Natural killer cell treated with Interleukin-12 subunit alpha and Interleukin-12 subunit beta and Interleukin-15 and Interleukin-18, amount 100 ng/mL, for 72 hours (primary cell): ENCODE measurements around the gene MRPS27. TPM values are rescaled to one million over a fixed set of nuclear protein-coding genes. Genes with fewer than 3 reads are reported as not detected.

Source experiments
- ATAC-seq, 2 donors: fragments of 150-1000 bp; cut with Tn5 transposase in 1 of 2; sonication (Bioruptor Pico), chemical (Tn5 transposase) in 1 of 2; 2 replicates each; pipeline ENCODE4 v1.10.0; 2021
- DNase-seq: peaks from one replicate; pipeline ENCODE4 v3.0.0; 2022; ENCODE audit warnings: low spot score
- H3K27ac Mint-ChIP-seq, 2 donors: 1 replicate in 1 of 2; 2 replicates in 1 of 2; pipeline ENCODE4 v1.8.0; 2022; ENCODE audit warnings: mixed read lengths in 2 of 2, mild to moderate bottlenecking in 1 of 2, moderate library complexity in 1 of 2
- H3K27me3 Mint-ChIP-seq, 2 donors: 1 replicate in 1 of 2; 2 replicates in 1 of 2; pipeline ENCODE4 v1.8.0; 2022; ENCODE audit warnings: mixed read lengths in 2 of 2
- H3K36me3 Mint-ChIP-seq: one replicate; pipeline ENCODE4 v1.8.0; 2022; ENCODE audit warnings: mixed read lengths
- H3K4me1 Mint-ChIP-seq, 2 donors: 1 replicate in 1 of 2; 2 replicates in 1 of 2; pipeline ENCODE4 v1.8.0; 2022; ENCODE audit warnings: low read depth in 2 of 2, mixed read lengths in 2 of 2, mild to moderate bottlenecking in 1 of 2
- H3K4me3 Mint-ChIP-seq: one replicate; pipeline ENCODE4 v1.8.0; 2022; ENCODE audit warnings: mixed read lengths
- H3K9me3 Mint-ChIP-seq: 2 replicates; pipeline ENCODE4 v1.8.0; 2022; ENCODE audit warnings: mixed read lengths
- total RNA-seq, 2 donors: library from RNA; stranded (reverse); gene quantifications; one replicate each; pipeline ENCODE4 v1.2.3, GENCODE V29; 2022

The MRPS27 gene
- total RNA-seq, 2 donors from 2014 or later, result 43.1 to 61.0 TPM

DNA sequence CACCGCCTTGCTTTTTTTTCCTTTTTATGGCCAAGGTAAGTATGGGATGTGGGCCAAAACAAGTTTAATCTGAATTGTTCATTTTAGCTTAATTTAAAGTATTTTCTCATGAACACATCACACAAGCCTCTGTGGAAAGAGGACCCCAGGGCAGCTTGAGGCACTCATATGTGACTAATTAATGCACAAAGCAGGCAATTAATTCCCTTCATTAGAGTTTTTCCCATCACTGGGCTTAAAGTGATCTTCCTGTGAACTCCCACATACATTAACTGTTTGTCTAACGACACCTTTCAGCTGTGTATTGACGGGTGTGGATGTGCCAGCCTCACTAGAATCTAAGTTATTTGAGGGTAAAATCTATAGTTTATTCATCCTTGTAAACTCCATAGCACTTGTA, 103.3 kb downstream of the MRPS27 start:
- no peaks in the 10 kb centered on the region for H3K27me3 Mint-ChIP-seq
- H3K27ac Mint-ChIP-seq, result no peak overlapping the region
- no peaks in the 10 kb centered on the region for H3K4me1 Mint-ChIP-seq
- no peak for ATAC-seq
- H3K4me3 Mint-ChIP-seq, result no peak overlapping the region
- peaks cover 32% of the 10 kb centered on the region for H3K36me3 Mint-ChIP-seq
- H3K9me3 Mint-ChIP-seq, result no peaks in the 10 kb centered on the region
- DNase-seq, result no peak

DNA sequence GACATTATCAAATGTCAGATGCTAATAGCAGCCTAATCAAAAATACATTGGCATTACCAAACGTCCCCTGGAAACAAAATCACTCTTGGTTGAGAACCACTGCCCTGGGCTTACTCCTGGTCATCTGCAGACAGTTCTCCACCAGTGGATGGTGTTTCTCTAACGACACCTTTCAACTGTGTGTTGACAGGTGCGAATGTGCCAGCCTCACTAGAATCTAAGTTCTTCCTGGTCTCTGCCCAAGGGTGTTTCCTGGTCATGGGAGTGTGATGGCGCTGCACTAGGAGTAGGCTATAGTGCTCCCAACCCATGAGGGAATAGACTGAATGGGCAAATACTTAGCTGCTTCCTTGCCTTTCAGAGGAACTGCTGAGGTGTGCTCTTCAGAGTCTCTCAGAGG, 105.9 kb downstream of the MRPS27 start:
- peaks cover 25% of the 10 kb centered on the region for H3K36me3 Mint-ChIP-seq
- no peak overlapping the region for H3K27ac Mint-ChIP-seq
- H3K4me3 Mint-ChIP-seq, result no peak overlapping the region
- H3K27me3 Mint-ChIP-seq, result no peaks in the 10 kb centered on the region
- no peak for DNase-seq
- no peaks in the 10 kb centered on the region for H3K9me3 Mint-ChIP-seq
- no peaks in the 10 kb centered on the region for H3K4me1 Mint-ChIP-seq
- ATAC-seq, result no peak

- Mint-ChIP-seq H3K4me3 (no peak overlapping the region), H3K27ac (no peak overlapping the region), H3K27me3 (no peaks in the 10 kb centered on the region), H3K9me3 (no peaks in the 10 kb centered on the region), H3K4me1 (no peaks in the 10 kb centered on the region), H3K36me3 (peaks cover 18% of the 10 kb centered on the region)
- DNase-seq (no peak), ATAC-seq (no peak)
Observed at GRCh38 chr5:72213482-72213881, 106.6 kb downstream of the MRPS27 start.

- no peak overlapping the region for H3K27ac Mint-ChIP-seq
- no peak overlapping the region for H3K4me3 Mint-ChIP-seq
- ATAC-seq (no peak), DNase-seq (no peak)
- no peaks in the 10 kb centered on the region for H3K4me1 Mint-ChIP-seq
- H3K27me3 Mint-ChIP-seq, result peaks cover 3 to 7% of the 10 kb centered on the region in 2 donors
- peaks cover 6% of the 10 kb centered on the region for H3K36me3 Mint-ChIP-seq
- no peaks in the 10 kb centered on the region for H3K9me3 Mint-ChIP-seq
Observed at GRCh38 chr5:72212171-72212570, 107.9 kb downstream of the MRPS27 start.

- Mint-ChIP-seq H3K27me3 (peaks cover 3 to 7% of the 10 kb centered on the region in 2 donors), H3K27ac (no peak overlapping the region), H3K36me3 (no peaks in the 10 kb centered on the region), H3K9me3 (no peaks in the 10 kb centered on the region), H3K4me3 (no peak overlapping the region), H3K4me1 (no peaks in the 10 kb centered on the region)
- ATAC-seq (no peak), DNase-seq (no peak)
Observed at GRCh38 chr5:72210888-72211678, 109.0 kb downstream of the MRPS27 start.

GRCh38 chr5:72209147-72210115, 110.6 kb downstream of the MRPS27 start:
- ATAC-seq, result no peak

DNA sequence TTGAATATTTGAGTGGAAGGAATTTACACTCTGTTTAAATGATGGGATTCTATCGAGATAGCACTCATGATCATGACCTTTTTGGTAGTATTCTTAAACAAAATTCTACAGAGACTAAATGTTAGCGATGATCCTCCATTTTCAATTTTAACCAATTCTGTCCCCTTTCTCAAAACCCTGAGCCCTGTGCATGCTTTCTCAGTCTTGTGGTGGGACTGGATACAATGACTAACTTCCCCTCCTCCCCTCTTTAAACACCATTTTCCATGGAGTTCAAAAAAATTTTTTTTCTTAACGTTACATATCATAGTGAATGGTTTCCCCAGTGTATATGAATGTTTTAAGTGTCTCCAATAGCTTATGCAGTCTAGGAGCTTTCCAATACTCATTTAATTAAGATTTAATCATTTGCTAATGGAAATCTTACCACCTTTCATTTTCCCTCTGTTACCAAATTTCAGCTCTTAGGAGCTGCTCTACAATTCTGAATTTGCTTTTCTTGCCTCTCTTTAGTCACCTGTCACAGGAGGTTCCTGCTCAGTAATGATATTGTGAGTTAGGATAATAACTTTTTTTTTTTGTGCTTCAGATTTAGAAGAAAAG, 111.6 kb downstream of the MRPS27 start:
- ATAC-seq (no peak), DNase-seq (no peak)
- H3K27ac Mint-ChIP-seq, result peak overlapping the region in 1 of 2 donors; percentile 13
- peaks cover 0 to 2% of the 10 kb centered on the region in 2 donors for H3K4me1 Mint-ChIP-seq
- H3K36me3 Mint-ChIP-seq, result peaks cover 4% of the 10 kb centered on the region
- no peaks in the 10 kb centered on the region for H3K9me3 Mint-ChIP-seq
- H3K27me3 Mint-ChIP-seq, result peaks cover 5 to 14% of the 10 kb centered on the region in 2 donors
- H3K4me3 Mint-ChIP-seq, result no peak overlapping the region

More at GRCh38 chr5:72209147-72210115, 110.6 kb downstream of the MRPS27 start:
- no peak for DNase-seq
- peaks cover 0 to 2% of the 10 kb centered on the region in 2 donors for H3K4me1 Mint-ChIP-seq
- no peaks in the 10 kb centered on the region for H3K9me3 Mint-ChIP-seq
- no peak overlapping the region for H3K4me3 Mint-ChIP-seq
- peaks cover 5 to 14% of the 10 kb centered on the region in 2 donors for H3K27me3 Mint-ChIP-seq
- H3K36me3 Mint-ChIP-seq, result peaks cover 4% of the 10 kb centered on the region
- no peak overlapping the region for H3K27ac Mint-ChIP-seq

DNA sequence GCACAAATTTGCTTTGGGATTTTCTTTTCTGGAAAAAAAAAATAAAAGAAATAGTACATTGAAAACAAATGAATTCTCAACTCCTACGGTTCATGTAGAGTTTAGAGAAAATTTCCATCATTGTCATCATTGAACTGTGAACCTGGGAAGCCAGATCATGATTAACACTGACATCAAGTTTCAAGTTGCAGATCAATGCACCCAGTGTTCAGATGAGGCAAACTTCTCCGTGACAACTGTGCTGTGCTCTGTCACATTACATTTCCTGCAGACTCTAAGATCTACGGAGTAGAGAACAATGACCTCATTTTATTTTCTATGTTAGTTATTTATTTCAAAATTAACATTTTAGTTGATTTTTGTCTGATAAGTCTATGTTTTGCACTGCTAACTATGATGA, 113.0 kb downstream of the MRPS27 start:
- no peak for ATAC-seq
- Mint-ChIP-seq H3K4me3 (no peak overlapping the region), H3K4me1 (peaks cover 0 to 2% of the 10 kb centered on the region in 2 donors), H3K27me3 (peaks cover 5 to 14% of the 10 kb centered on the region in 2 donors), H3K36me3 (peaks cover 4% of the 10 kb centered on the region), H3K9me3 (no peaks in the 10 kb centered on the region), H3K27ac (no peak overlapping the region)
- DNase-seq, result no peak

DNA sequence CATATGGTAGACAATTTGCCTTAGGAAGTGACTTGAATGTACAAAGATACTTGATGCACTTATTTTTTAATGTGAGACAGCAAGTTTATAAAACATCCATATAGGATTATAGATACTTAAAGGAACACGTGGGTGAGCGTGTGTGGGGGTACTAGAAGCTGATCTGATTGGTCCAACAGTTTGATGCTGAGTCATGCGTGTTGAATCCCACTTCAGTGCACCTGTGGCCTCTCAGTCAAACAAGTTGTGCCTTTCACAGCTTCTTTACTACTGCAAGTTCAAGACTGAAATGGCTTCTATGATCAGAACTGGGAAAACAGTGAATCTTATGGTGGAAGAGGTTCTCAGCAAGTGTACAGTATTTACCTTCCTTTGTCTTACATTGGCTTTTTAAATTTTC, 113.9 kb downstream of the MRPS27 start:
- Mint-ChIP-seq H3K4me3 (no peak overlapping the region), H3K27me3 (peaks cover 5 to 14% of the 10 kb centered on the region in 2 donors), H3K27ac (no peak overlapping the region), H3K9me3 (no peaks in the 10 kb centered on the region), H3K36me3 (peaks cover 4% of the 10 kb centered on the region), H3K4me1 (peaks cover 0 to 2% of the 10 kb centered on the region in 2 donors)
- DNase-seq (no peak), ATAC-seq (no peak)

GRCh38 chr5:72205431-72206009, 114.5 kb downstream of the MRPS27 start:
- H3K4me1 Mint-ChIP-seq, result peaks cover 0 to 2% of the 10 kb centered on the region in 2 donors
- H3K4me3 Mint-ChIP-seq, result no peak overlapping the region
- H3K36me3 Mint-ChIP-seq, result peaks cover 4% of the 10 kb centered on the region
- DNase-seq (no peak), ATAC-seq (no peak)
- no peaks in the 10 kb centered on the region for H3K9me3 Mint-ChIP-seq
- H3K27me3 Mint-ChIP-seq, result peaks cover 5 to 14% of the 10 kb centered on the region in 2 donors
- H3K27ac Mint-ChIP-seq, result no peak overlapping the region

GRCh38 chr5:72204946-72205345, 115.1 kb downstream of the MRPS27 start:
- ATAC-seq, result no peak
- Mint-ChIP-seq H3K4me3 (no peak overlapping the region), H3K36me3 (peaks cover 4% of the 10 kb centered on the region), H3K9me3 (no peaks in the 10 kb centered on the region), H3K27ac (no peak overlapping the region), H3K4me1 (peaks cover 0 to 2% of the 10 kb centered on the region in 2 donors), H3K27me3 (peaks cover 5 to 15% of the 10 kb centered on the region in 2 donors)
- no peak for DNase-seq

GRCh38 chr5:72203251-72203845, 116.7 kb downstream of the MRPS27 start:
- DNase-seq (no peak), ATAC-seq (peak in 1 of 2 donors; percentile 24)
- peaks cover 4% of the 10 kb centered on the region for H3K36me3 Mint-ChIP-seq
- H3K27ac Mint-ChIP-seq, result no peak overlapping the region
- peaks cover 11 to 25% of the 10 kb centered on the region in 2 donors for H3K27me3 Mint-ChIP-seq
- no peak overlapping the region for H3K4me3 Mint-ChIP-seq
- H3K4me1 Mint-ChIP-seq, result peaks cover 0 to 2% of the 10 kb centered on the region in 2 donors
- H3K9me3 Mint-ChIP-seq, result no peaks in the 10 kb centered on the region

GRCh38 chr5:72202331-72202825, 117.7 kb downstream of the MRPS27 start:
- no peak overlapping the region for H3K27ac Mint-ChIP-seq
- H3K27me3 Mint-ChIP-seq, result peaks cover 14 to 29% of the 10 kb centered on the region in 2 donors
- peaks cover 4% of the 10 kb centered on the region for H3K36me3 Mint-ChIP-seq
- DNase-seq (no peak), ATAC-seq (no peak)
- no peaks in the 10 kb centered on the region for H3K9me3 Mint-ChIP-seq
- H3K4me1 Mint-ChIP-seq, result peaks cover 0 to 2% of the 10 kb centered on the region in 2 donors
- H3K4me3 Mint-ChIP-seq, result no peak overlapping the region
